Inflammatory macrophage treated with lipopolysaccharide for 1 hour (primary cell): ENCODE results near the gene C4B.
"Not testable (repeated sequence)": the region's sequence is repeated elsewhere in the genome, so short reads cannot be mapped to it uniquely, and the experiment has no call there.

ENCODE experiments used
- DNase-seq, 2 donors: peaks; one replicate each; pipeline ENCODE4 v3.0.0-alpha.2; 2020 to 2022

The C4B gene

GRCh38 chr6:32056254-32056653, 41.7 kb downstream of the C4B start:
- DNase-seq = no peak

GRCh38 chr6:32057966-32058365, 43.4 kb downstream of the C4B start:
- DNase-seq = no peak

GRCh38 chr6:32058511-32058963, 43.9 kb downstream of the C4B start:
- no peak for DNase-seq

- DNase-seq = no peak
These were observed 46.5 kb downstream of the C4B start for GRCh38 chr6:32060966-32061655.

GRCh38 chr6:32064706-32065105, 50.1 kb downstream of the C4B start:
- no peak for DNase-seq

GRCh38 chr6:32067521-32067920, 52.9 kb downstream of the C4B start:
- DNase-seq = not testable (repeated sequence)

- not testable (repeated sequence) for DNase-seq
These were observed 53.7 kb downstream of the C4B start for GRCh38 chr6:32068315-32068714.

GRCh38 chr6:32068867-32069266, 54.3 kb downstream of the C4B start:
- DNase-seq = no peak

- no peak for DNase-seq
These were observed 54.9 kb downstream of the C4B start for GRCh38 chr6:32069460-32069859.

GRCh38 chr6:32069878-32070515, 55.4 kb downstream of the C4B start:
- no peak for DNase-seq

- DNase-seq = no peak
These were observed 56.4 kb downstream of the C4B start for GRCh38 chr6:32070814-32071543.

- DNase-seq = no peak
These were observed 58.5 kb downstream of the C4B start for GRCh38 chr6:32073101-32073500.

- no peak for DNase-seq
These were observed 59.0 kb downstream of the C4B start for GRCh38 chr6:32073613-32074012.

GRCh38 chr6:32074996-32075532, 60.5 kb downstream of the C4B start:
- no peak for DNase-seq

GRCh38 chr6:32075781-32076180, 61.2 kb downstream of the C4B start:
- no peak for DNase-seq

GRCh38 chr6:32076321-32076809, 61.8 kb downstream of the C4B start:
- no peak for DNase-seq

- no peak for DNase-seq
These were observed 65.1 kb downstream of the C4B start for GRCh38 chr6:32079566-32080290.

GRCh38 chr6:32081168-32081990, 66.8 kb downstream of the C4B start:
- DNase-seq = no peak

- no peak for DNase-seq
These were observed 67.9 kb downstream of the C4B start for GRCh38 chr6:32082478-32082877.

GRCh38 chr6:32082935-32083334, 68.3 kb downstream of the C4B start:
- DNase-seq = no peak

GRCh38 chr6:32083812-32084768, 69.5 kb downstream of the C4B start:
- DNase-seq = no peak
